ENCODE data around the gene ENO3. TPM values are rescaled to one million over a fixed set of nuclear protein-coding genes. Genes with fewer than 3 reads are reported as not detected.

The ENO3 gene
- total and polyA plus RNA-seq, 10 of the 15 experiments (the other 5 are each of a cell fraction or from before 2014, with no cell fraction given) = 6.8 to 28.4 (median 17.0) TPM

GRCh38 chr17:4935650-4936049, 15.3 kb upstream of the ENO3 start:
- POLR2A ChIA-PET = interaction anchor here (0.5 to 1.3 kb wide), 3 partner anchors 15 to 122 kb away, joined by 3 to 4 read pairs (median 3); partner anchors contain the start of genes ENO3 and SPAG7
- Histone ChIP-seq H3K79me2 (ENCODE audit: control insufficient read depth, insufficient read depth, low read length) (peaks cover 25% of the 10 kb centered on the region), H3K4me3 (no peak overlapping the region), H4K20me1 (ENCODE audit: control insufficient read depth, insufficient read depth) (no peaks in the 10 kb centered on the region), H3K4me2 (ENCODE audit: control insufficient read depth, insufficient read depth) (no peak overlapping the region), H2AFZ (ENCODE audit: control insufficient read depth, low read depth, low read length) (no peak overlapping the region), H3K36me3 (ENCODE audit: control insufficient read depth in 2 of 2, insufficient read depth in 2 of 2, low read length in 1 of 2) (peaks cover 4 to 14% of the 10 kb centered on the region in 2 experiments; a peak in 3 of 4 replicates), H3K27ac (ENCODE audit: control insufficient read depth, insufficient read depth) (no peak overlapping the region), H3K27me3 (replicated peaks in 1 of 2; ENCODE audit: control insufficient read depth in 2 of 2, insufficient read depth in 2 of 2, low read length in 1 of 2) (no peaks in the 10 kb centered on the region), H3K9ac (ENCODE audit: control insufficient read depth, insufficient read depth, low read length) (no peak overlapping the region), H3K4me1 (ENCODE audit: control insufficient read depth, insufficient read depth, low read length) (peaks cover 32% of the 10 kb centered on the region), H3K9me3 (replicated peaks; ENCODE audit: control insufficient read depth, insufficient read depth, low read length) (no peaks in the 10 kb centered on the region)
- no TSS peak for BruUV-seq (replicated peaks)
- SMC1A ChIA-PET (ENCODE audit: uncharacterized antibody, unreplicated experiment) = no interaction called here
- CTCF ChIA-PET = interaction anchor here (1.0 kb wide), 1 partner anchor 27 kb away, joined by 3 read pairs; no protein-coding TSS in a partner anchor
- DNase-seq (ENCODE audit: low read depth, low spot score) (no peak), FAIRE-seq (no peak), ATAC-seq (no peak)
- in situ Hi-C loops (cut with MboI) = no loop called here
- RAD21 ChIA-PET (ENCODE audit: unreplicated experiment) = no interaction called here
- intact Hi-C loops (cut with micrococcal nuclease; ENCODE audit: unreplicated experiment) = no loop called here
- TF ChIP-seq SP1 (IDR thresholded peaks at IDR 0.05; ENCODE audit: low read depth, low read length) = no peak
- TF ChIP-seq, protein P1, sequence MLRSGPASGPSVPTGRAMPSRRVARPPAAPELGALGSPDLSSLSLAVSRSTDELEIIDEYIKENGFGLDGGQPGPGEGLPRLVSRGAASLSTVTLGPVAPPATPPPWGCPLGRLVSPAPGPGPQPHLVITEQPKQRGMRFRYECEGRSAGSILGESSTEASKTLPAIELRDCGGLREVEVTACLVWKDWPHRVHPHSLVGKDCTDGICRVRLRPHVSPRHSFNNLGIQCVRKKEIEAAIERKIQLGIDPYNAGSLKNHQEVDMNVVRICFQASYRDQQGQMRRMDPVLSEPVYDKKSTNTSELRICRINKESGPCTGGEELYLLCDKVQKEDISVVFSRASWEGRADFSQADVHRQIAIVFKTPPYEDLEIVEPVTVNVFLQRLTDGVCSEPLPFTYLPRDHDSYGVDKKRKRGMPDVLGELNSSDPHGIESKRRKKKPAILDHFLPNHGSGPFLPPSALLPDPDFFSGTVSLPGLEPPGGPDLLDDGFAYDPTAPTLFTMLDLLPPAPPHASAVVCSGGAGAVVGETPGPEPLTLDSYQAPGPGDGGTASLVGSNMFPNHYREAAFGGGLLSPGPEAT (IDR thresholded peaks at IDR 0.05; ENCODE audit: low read depth) = no peak
- TF ChIP-seq HCFC1 (IDR thresholded peaks at IDR 0.05; ENCODE audit: low read length) = no peak
- TF ChIP-seq POLR2A (IDR thresholded peaks at IDR 0.05; ENCODE audit: low read depth, low read length) = 0 out of 2 replicates have a peak, but pooled peaks have one; percentile 22
- TF ChIP-seq ATF7 (IDR thresholded peaks at IDR 0.05; ENCODE audit: low read depth) = no peak
- no peak for TF ChIP-seq LARP7 (IDR thresholded peaks at IDR 0.05)

- H3K9me3 ChIP-seq (replicated peaks; ENCODE audit: control insufficient read depth, insufficient read depth, low read length) = no peaks in the 10 kb centered on the region
- POLR2A ChIA-PET = interaction anchor here (1.0 to 1.3 kb wide), 2 partner anchors 15 to 31 kb away, joined by 3 read pairs; partner anchors contain the start of genes ENO3 and SPAG7
- H3K79me2 ChIP-seq (ENCODE audit: control insufficient read depth, insufficient read depth, low read length) = peaks cover 33% of the 10 kb centered on the region
- RAD21 ChIA-PET (ENCODE audit: unreplicated experiment) = no interaction called here
- FAIRE-seq = no peak
- WGBS (ENCODE audit: insufficient coverage, insufficient replicate concordance, low lambda C conversion rate, missing lambda C conversion rate) = 98% methylated on average over 3 of the region's 3 CpGs
- H3K27me3 ChIP-seq (replicated peaks in 1 of 2; ENCODE audit: control insufficient read depth in 2 of 2, insufficient read depth in 2 of 2, low read length in 1 of 2) = no peaks in the 10 kb centered on the region
- H3K9ac ChIP-seq (ENCODE audit: control insufficient read depth, insufficient read depth, low read length) = no peak overlapping the region
- CTCF ChIA-PET = interaction anchor here (1.0 kb wide), 1 partner anchor 28 kb away, joined by 3 read pairs; no protein-coding TSS in a partner anchor
- no peak overlapping the region for H2AFZ ChIP-seq (ENCODE audit: control insufficient read depth, low read depth, low read length)
- no TSS peak for BruUV-seq (replicated peaks)
- intact Hi-C loops (cut with micrococcal nuclease; ENCODE audit: unreplicated experiment) = no loop called here
- in situ Hi-C loops (cut with MboI) = no loop called here
- DNase-seq (ENCODE audit: low read depth, low spot score) = no peak
- peaks cover 31% of the 10 kb centered on the region for H3K4me1 ChIP-seq (ENCODE audit: control insufficient read depth, insufficient read depth, low read length)
- H4K20me1 ChIP-seq (ENCODE audit: control insufficient read depth, insufficient read depth) = no peaks in the 10 kb centered on the region
- TF ChIP-seq RAD51 (IDR thresholded peaks at IDR 0.05) = no peak
- no peak for TF ChIP-seq CHD1 (IDR thresholded peaks at IDR 0.05; ENCODE audit: low read depth, low read length)
- TF ChIP-seq NFYB (IDR thresholded peaks at IDR 0.05; ENCODE audit: insufficient read depth, low read depth, low read length) = no peak
- TF ChIP-seq MTA2 (IDR thresholded peaks at IDR 0.05; ENCODE audit: low read depth) = no peak
- TF ChIP-seq BCL11A (IDR thresholded peaks at IDR 0.05; ENCODE audit: low read depth, low read length) = no peak
- TF ChIP-seq NFIC (IDR thresholded peaks at IDR 0.05; ENCODE audit: low read depth, low read length) = no peak
- no peak for TF ChIP-seq EZH2 (IDR thresholded peaks at IDR 0.05; ENCODE audit: borderline replicate concordance, control insufficient read depth, low read depth, low read length)
- TF ChIP-seq ETV6 (conservative IDR thresholded peaks at IDR 0.05 in 1 of 2, IDR thresholded peaks at IDR 0.05 in 1 of 2; ENCODE audit: borderline replicate concordance in 1 of 2, low read depth in 1 of 2) = no peak
- TF ChIP-seq WRNIP1 (IDR thresholded peaks at IDR 0.05; ENCODE audit: borderline replicate concordance, low read depth, low read length) = no peak
- TF ChIP-seq TAF1 (IDR thresholded peaks at IDR 0.05; ENCODE audit: borderline replicate concordance, low read depth, low read length) = no peak
- TF ChIP-seq CEBPB (IDR thresholded peaks at IDR 0.05; ENCODE audit: borderline replicate concordance in 1 of 2, low read depth in 2 of 2, low read length in 2 of 2) = no peak
- TF ChIP-seq, protein P2, sequence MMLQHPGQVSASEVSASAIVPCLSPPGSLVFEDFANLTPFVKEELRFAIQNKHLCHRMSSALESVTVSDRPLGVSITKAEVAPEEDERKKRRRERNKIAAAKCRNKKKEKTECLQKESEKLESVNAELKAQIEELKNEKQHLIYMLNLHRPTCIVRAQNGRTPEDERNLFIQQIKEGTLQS (IDR thresholded peaks at IDR 0.05; ENCODE audit: borderline replicate concordance, extremely low read depth, low read depth, low read length) = no peak
- H3K4me3 ChIP-seq = no peak overlapping the region
- H3K4me2 ChIP-seq (ENCODE audit: control insufficient read depth, insufficient read depth) = no peak overlapping the region
- SMC1A ChIA-PET (ENCODE audit: uncharacterized antibody, unreplicated experiment) = no interaction called here
- ATAC-seq = no peak
- H3K27ac ChIP-seq (ENCODE audit: control insufficient read depth, insufficient read depth) = no peak overlapping the region
- H3K36me3 ChIP-seq (ENCODE audit: control insufficient read depth in 2 of 2, insufficient read depth in 2 of 2, low read length in 1 of 2) = peaks cover 4 to 14% of the 10 kb centered on the region in 2 experiments; a peak in 3 of 4 replicates
Measured at GRCh38 chr17:4936436-4936835, 14.5 kb upstream of the ENO3 start.
